Esophagus squamous epithelium (tissue), 5 donors: ENCODE results near the gene ADIPOR2. TPM values are rescaled to one million over a fixed set of nuclear protein-coding genes. Genes with fewer than 3 reads are reported as not detected.

Source experiments
- DNase-seq: peaks from one replicate; lab custom pipeline; 2025; lab: John Stamatoyannopoulos, UW
- H3K27ac ChIP-seq, 4 donors: fragments of 200-600 bp; sonication (generic); one replicate each; pipeline ENCODE4 v1.5.1; 2016 to 2019; ENCODE audit warnings: mild to moderate bottlenecking in 1 of 4
- H3K27me3 ChIP-seq, 4 donors: fragments of 200-600 bp; sonication (generic); 1 replicate in 3 of 4; 2 replicates in 1 of 4; pipeline versions ENCODE4 v1.5.1 to v1.6.0; 2017 to 2021; ENCODE audit warnings: antibody characterized with exemption in 1 of 4
- H3K36me3 ChIP-seq, 3 donors: fragments of 200-600 bp; sonication (generic); one replicate each; pipeline ENCODE4 v1.5.1; 2016 to 2019
- H3K4me1 ChIP-seq, 3 donors: fragments of 200-600 bp; sonication (generic); one replicate each; pipeline ENCODE4 v1.5.1; 2017 to 2019
- H3K4me3 ChIP-seq, 4 donors: fragments of 200-600 bp; sonication (generic); 1 replicate in 3 of 4; 2 replicates in 1 of 4; pipeline ENCODE4 v1.5.1; 2016 to 2019; ENCODE audit warnings: mild to moderate bottlenecking in 2 of 4, moderate library complexity in 1 of 4
- H3K9me3 ChIP-seq, 3 donors: fragments of 200-600 bp; sonication (generic); one replicate each; pipeline ENCODE4 v1.5.1; 2016 to 2019
- CTCF ChIP-seq, 6 experiments: fragments of 450-650 bp in 4 of 6; fragments of 200-600 bp in 2 of 6; sonication (generic) in 2 of 6; IDR thresholded peaks; one replicate each; pipeline ENCODE4 v1.5.1; 2016 to 2019; ENCODE audit warnings: antibody characterized with exemption in 6 of 6, mild to moderate bottlenecking in 4 of 6, moderate library complexity in 4 of 6
- POLR2A ChIP-seq, 4 donors: fragments of 450-650 bp; IDR thresholded peaks; one replicate each; pipeline ENCODE4 v1.6.1; 2017; ENCODE audit warnings: antibody characterized with exemption in 4 of 4, mild to moderate bottlenecking in 4 of 4, moderate library complexity in 3 of 4
- WGBS, 2 donors: methylation state at CpG; one replicate each; pipeline ENCODE4 v1.1.5; 2018; 5-methylcytosine and 5-hydroxymethylcytosine counted together
- intact Hi-C: fragments of 100-400 bp; cut with DNase I; formaldehyde crosslinking; loops from one replicate; pipeline ENCODE4 v1.15.0; 2022
- total RNA-seq, 4 donors: library from RNA; depleted of rRNA; stranded (reverse); fragments of >200 nt; gene quantifications; one replicate each; pipeline ENCODE4 v1.1.0, GENCODE V29; 2016
- donor health status: DM: yes; HTN: yes; CAD: no.

The ADIPOR2 gene
- total RNA-seq, 4 donors from 2014 or later = 29.1 to 49.4 (median 31.1) TPM

- no peak overlapping the region for H3K27ac ChIP-seq
- 76 to 87% methylated on average over 4 of the region's 4 CpGs for WGBS, 2 donors
- TF ChIP-seq CTCF (IDR thresholded peaks at IDR 0.05) (no peak), POLR2A (IDR thresholded peaks at IDR 0.05) (no peak)
- intact Hi-C loops = no loop called here
- H3K4me1 ChIP-seq = peaks cover 4 to 20% (median 10%) of the 10 kb centered on the region in 3 donors
- no peaks in the 10 kb centered on the region for H3K27me3 ChIP-seq
- DNase-seq = no peak
- H3K4me3 ChIP-seq = no peak overlapping the region
- peaks cover 0 to 68% (median 0%) of the 10 kb centered on the region in 3 donors for H3K36me3 ChIP-seq
- no peaks in the 10 kb centered on the region for H3K9me3 ChIP-seq
Observed at GRCh38 chr12:1773937-1774655, 83.2 kb downstream of the ADIPOR2 start.

GRCh38 chr12:1776170-1776921 is 85.5 kb downstream of the ADIPOR2 start:
- DNase-seq = no peak
- Histone ChIP-seq H3K4me3 (no peak overlapping the region), H3K9me3 (no peaks in the 10 kb centered on the region), H3K4me1 (peaks cover 10 to 30% (median 12%) of the 10 kb centered on the region in 3 donors), H3K36me3 (peaks cover 0 to 71% (median 0%) of the 10 kb centered on the region in 3 donors), H3K27ac (no peak overlapping the region), H3K27me3 (no peaks in the 10 kb centered on the region)
- intact Hi-C loops = no loop called here
- TF ChIP-seq POLR2A (IDR thresholded peaks at IDR 0.05) = no peak
- no peak for TF ChIP-seq CTCF (IDR thresholded peaks at IDR 0.05)
- WGBS, 2 donors = 23 to 43% methylated on average over 3 to 4 of the region's 4 CpGs

- TF ChIP-seq CTCF (IDR thresholded peaks at IDR 0.05) (no peak), POLR2A (IDR thresholded peaks at IDR 0.05) (no peak)
- 71 to 83% methylated on average over 5 of the region's 5 CpGs for WGBS, 2 donors
- Histone ChIP-seq H3K36me3 (peaks cover 0 to 77% (median 0%) of the 10 kb centered on the region in 3 donors), H3K27ac (no peak overlapping the region), H3K4me3 (no peak overlapping the region), H3K9me3 (no peaks in the 10 kb centered on the region), H3K27me3 (no peaks in the 10 kb centered on the region), H3K4me1 (peaks cover 10 to 30% (median 12%) of the 10 kb centered on the region in 3 donors)
- intact Hi-C loops = no loop called here
- no peak for DNase-seq
Observed at GRCh38 chr12:1777798-1778197, 86.9 kb downstream of the ADIPOR2 start.

GRCh38 chr12:1778911-1779310 is 88.0 kb downstream of the ADIPOR2 start:
- no peak overlapping the region for H3K4me3 ChIP-seq
- H3K36me3 ChIP-seq = peaks cover 0 to 77% (median 0%) of the 10 kb centered on the region in 3 donors
- no peak for DNase-seq
- intact Hi-C loops = no loop called here
- H3K4me1 ChIP-seq = peaks cover 10 to 30% (median 12%) of the 10 kb centered on the region in 3 donors
- 44 to 57% methylated on average over 4 of the region's 4 CpGs for WGBS, 2 donors
- H3K27me3 ChIP-seq = no peaks in the 10 kb centered on the region
- TF ChIP-seq CTCF (IDR thresholded peaks at IDR 0.05) (no peak), POLR2A (IDR thresholded peaks at IDR 0.05) (no peak)
- no peaks in the 10 kb centered on the region for H3K9me3 ChIP-seq
- no peak overlapping the region for H3K27ac ChIP-seq

- no peak for DNase-seq
- Histone ChIP-seq H3K4me3 (no peak overlapping the region), H3K9me3 (no peaks in the 10 kb centered on the region), H3K27ac (no peak overlapping the region), H3K27me3 (no peaks in the 10 kb centered on the region), H3K4me1 (peaks cover 10 to 30% (median 12%) of the 10 kb centered on the region in 3 donors), H3K36me3 (peaks cover 0 to 79% (median 0%) of the 10 kb centered on the region in 3 donors)
- 25 to 63% methylated on average over 1 of the region's 1 CpG for WGBS, 2 donors
- intact Hi-C loops = no loop called here
- TF ChIP-seq POLR2A (IDR thresholded peaks at IDR 0.05) (no peak), CTCF (IDR thresholded peaks at IDR 0.05) (no peak)
Observed at GRCh38 chr12:1779783-1780182, 88.9 kb downstream of the ADIPOR2 start.
